WTC11 (cell line): Measurements from ENCODE around the gene GNAS-AS1. TPM values are rescaled to one million over a fixed set of nuclear protein-coding genes. Genes with fewer than 3 reads are reported as not detected.

Experiments used
- ATAC-seq: fragments of 200-7000 bp; cut with Tn5 transposase; 2 replicates; pipeline ENCODE4 v1.10.0; 2021; ENCODE audit warnings: mild to moderate bottlenecking, moderate library complexity
- CTCF ChIA-PET: fragments of 300-600 bp; sonication (Branson Sonifier 250); formaldehyde crosslinking; loops from one replicate; lab custom pipeline; 2021; ENCODE audit warnings: antibody characterized with exemption; lab: Charles Lee
- POLR2A ChIA-PET: fragments of 350-600 bp; sonication (Branson Sonifier 250); formaldehyde crosslinking; loops from one replicate; lab custom pipeline; 2021; ENCODE audit warnings: antibody characterized with exemption; lab: Charles Lee
- DNase-seq: peaks from one replicate; pipeline ENCODE4 v3.0.0; 2021; ENCODE audit warnings: low spot score
- H3K27ac Mint-ChIP-seq: 2 replicates; pipeline ENCODE4 v1.8.0; 2021; ENCODE audit warnings: mixed read lengths
- H3K27me3 Mint-ChIP-seq: 2 replicates; pipeline ENCODE4 v1.8.0; 2021; ENCODE audit warnings: low read depth, mild to moderate bottlenecking, moderate library complexity, mixed read lengths
- H3K36me3 Mint-ChIP-seq: 2 replicates; pipeline ENCODE4 v1.8.0; 2021; ENCODE audit warnings: mixed read lengths
- H3K4me1 Mint-ChIP-seq: 2 replicates; pipeline ENCODE4 v1.8.0; 2022; ENCODE audit warnings: mixed read lengths
- H3K4me3 Mint-ChIP-seq: 2 replicates; pipeline ENCODE4 v1.8.0; 2021; ENCODE audit warnings: mild to moderate bottlenecking, moderate library complexity, mixed read lengths
- H3K9me3 Mint-ChIP-seq: 2 replicates; pipeline ENCODE4 v1.8.0; 2021; ENCODE audit warnings: mixed read lengths
- E2F1 ChIP-seq: sonication (generic); formaldehyde crosslinking; IDR thresholded peaks from 2 replicates; pipeline ENCODE4 v1.8.0; 2022; ENCODE audit warnings: mild to moderate bottlenecking, missing genetic modification reagents
- ELF4 ChIP-seq: sonication (generic); formaldehyde crosslinking; IDR thresholded peaks from 2 replicates; pipeline ENCODE4 v1.8.1; 2022; ENCODE audit warnings: low read depth, mild to moderate bottlenecking, moderate library complexity, missing genetic modification reagents
- EMX1 ChIP-seq: fragments of 250-450 bp; sonication (Bioruptor Pico); IDR thresholded peaks from 2 replicates; pipeline ENCODE4 v1.8.0; 2021; ENCODE audit warnings: mild to moderate bottlenecking
- FOXJ3 ChIP-seq: sonication (generic); formaldehyde crosslinking; IDR thresholded peaks from 2 replicates; pipeline ENCODE4 v1.9.0; 2021; ENCODE audit warnings: missing genetic modification reagents, mild to moderate bottlenecking, borderline replicate concordance
- KAT7 ChIP-seq: sonication (generic); formaldehyde crosslinking; IDR thresholded peaks from 2 replicates; pipeline ENCODE4 v1.8.1; 2023; ENCODE audit warnings: missing genetic modification reagents, mild to moderate bottlenecking, borderline replicate concordance
- MLX ChIP-seq: sonication (generic); formaldehyde crosslinking; IDR thresholded peaks from 2 replicates; pipeline ENCODE4 v1.8.1; 2023; ENCODE audit warnings: mild to moderate bottlenecking, missing genetic modification reagents, moderate library complexity
- NFE2L1 ChIP-seq: sonication (generic); formaldehyde crosslinking; IDR thresholded peaks from 2 replicates; pipeline ENCODE4 v1.8.1; 2023; ENCODE audit warnings: missing genetic modification reagents
- RORB ChIP-seq: fragments of 250-450 bp; sonication (Bioruptor Pico); IDR thresholded peaks from 2 replicates; pipeline ENCODE4 v1.9.0; 2021; ENCODE audit warnings: mild to moderate bottlenecking
- SMAD3 ChIP-seq: sonication (generic); formaldehyde crosslinking; IDR thresholded peaks from 2 replicates; pipeline ENCODE4 v1.8.0; 2022; ENCODE audit warnings: missing genetic modification reagents, mild to moderate bottlenecking, borderline replicate concordance
- SMAD4 ChIP-seq: sonication (generic); formaldehyde crosslinking; IDR thresholded peaks from 2 replicates; pipeline ENCODE4 v1.8.0; 2022; ENCODE audit warnings: mild to moderate bottlenecking, missing genetic modification reagents
- TEAD1 ChIP-seq: sonication (generic); formaldehyde crosslinking; IDR thresholded peaks from 2 replicates; pipeline ENCODE4 v1.8.0; 2022; ENCODE audit warnings: mild to moderate bottlenecking, missing genetic modification reagents
- TEAD4 ChIP-seq: sonication (generic); formaldehyde crosslinking; IDR thresholded peaks from 2 replicates; pipeline ENCODE4 v1.8.0; 2022; ENCODE audit warnings: mild to moderate bottlenecking, missing genetic modification reagents
- ZMAT4 ChIP-seq: fragments of 250-450 bp; sonication (Bioruptor Pico); IDR thresholded peaks from 2 replicates; pipeline ENCODE4 v1.9.0; 2021; ENCODE audit warnings: mild to moderate bottlenecking
- ZNF121 ChIP-seq: sonication (generic); formaldehyde crosslinking; IDR thresholded peaks from 2 replicates; pipeline ENCODE4 v1.8.0; 2023; ENCODE audit warnings: missing genetic modification reagents
- ZNF232 ChIP-seq: sonication (generic); formaldehyde crosslinking; IDR thresholded peaks from 2 replicates; pipeline ENCODE4 v1.8.0; 2022; ENCODE audit warnings: mild to moderate bottlenecking, missing genetic modification reagents
- ZNF396 ChIP-seq: fragments of 250-450 bp; sonication (Bioruptor Pico); IDR thresholded peaks from 2 replicates; pipeline ENCODE4 v1.8.0; 2021; ENCODE audit warnings: mild to moderate bottlenecking, moderate library complexity, borderline replicate concordance
- ZNF423 ChIP-seq: fragments of 250-450 bp; sonication (Bioruptor Pico); IDR thresholded peaks from 2 replicates; pipeline ENCODE4 v2.1.2; 2022; ENCODE audit warnings: mild to moderate bottlenecking, moderate library complexity
- total RNA-seq: library from RNA; stranded (reverse); gene quantifications from 3 replicates; pipeline ENCODE4 v1.2.3, GENCODE V29; 2021
- TF ChIP-seq, protein P1 (sequence below): sonication (generic); formaldehyde crosslinking; IDR thresholded peaks from 2 replicates; pipeline ENCODE4 v1.8.0; 2023; ENCODE audit warnings: mild to moderate bottlenecking, missing genetic modification reagents
- TF ChIP-seq, protein P2 (sequence below): fragments of 250-450 bp; sonication (Bioruptor Pico); IDR thresholded peaks from 2 replicates; pipeline ENCODE4 v1.9.0; 2021; ENCODE audit warnings: moderate library complexity, mild to moderate bottlenecking, inconsistent platforms, borderline replicate concordance
- TF ChIP-seq, protein P3 (sequence below): sonication (generic); formaldehyde crosslinking; IDR thresholded peaks from 2 replicates; pipeline ENCODE4 v1.8.1; 2022; ENCODE audit warnings: low read depth, mild to moderate bottlenecking, moderate library complexity, missing genetic modification reagents, borderline replicate concordance
- TF ChIP-seq, protein P4 (sequence below): fragments of 200-600 bp; IDR thresholded peaks from 2 replicates; pipeline ENCODE4 v1.8.0; 2022; ENCODE audit warnings: antibody characterized with exemption

Gene GNAS-AS1
- total RNA-seq, 1 experiment from 2014 or later, result 12.2 TPM

GRCh38 chr20:58865843-58866242 lies 15.1 kb upstream of the GNAS-AS1 start (continued):
- TF ChIP-seq, protein P1, sequence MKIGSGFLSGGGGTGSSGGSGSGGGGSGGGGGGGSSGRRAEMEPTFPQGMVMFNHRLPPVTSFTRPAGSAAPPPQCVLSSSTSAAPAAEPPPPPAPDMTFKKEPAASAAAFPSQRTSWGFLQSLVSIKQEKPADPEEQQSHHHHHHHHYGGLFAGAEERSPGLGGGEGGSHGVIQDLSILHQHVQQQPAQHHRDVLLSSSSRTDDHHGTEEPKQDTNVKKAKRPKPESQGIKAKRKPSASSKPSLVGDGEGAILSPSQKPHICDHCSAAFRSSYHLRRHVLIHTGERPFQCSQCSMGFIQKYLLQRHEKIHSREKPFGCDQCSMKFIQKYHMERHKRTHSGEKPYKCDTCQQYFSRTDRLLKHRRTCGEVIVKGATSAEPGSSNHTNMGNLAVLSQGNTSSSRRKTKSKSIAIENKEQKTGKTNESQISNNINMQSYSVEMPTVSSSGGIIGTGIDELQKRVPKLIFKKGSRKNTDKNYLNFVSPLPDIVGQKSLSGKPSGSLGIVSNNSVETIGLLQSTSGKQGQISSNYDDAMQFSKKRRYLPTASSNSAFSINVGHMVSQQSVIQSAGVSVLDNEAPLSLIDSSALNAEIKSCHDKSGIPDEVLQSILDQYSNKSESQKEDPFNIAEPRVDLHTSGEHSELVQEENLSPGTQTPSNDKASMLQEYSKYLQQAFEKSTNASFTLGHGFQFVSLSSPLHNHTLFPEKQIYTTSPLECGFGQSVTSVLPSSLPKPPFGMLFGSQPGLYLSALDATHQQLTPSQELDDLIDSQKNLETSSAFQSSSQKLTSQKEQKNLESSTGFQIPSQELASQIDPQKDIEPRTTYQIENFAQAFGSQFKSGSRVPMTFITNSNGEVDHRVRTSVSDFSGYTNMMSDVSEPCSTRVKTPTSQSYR, result no peak
- no peak for TF ChIP-seq TEAD4 (CRISPR knock-in tag)

GRCh38 chr20:58864346-58864745 lies 13.6 kb upstream of the GNAS-AS1 start:
- Mint-ChIP-seq H3K36me3 (peaks cover 7% of the 10 kb centered on the region; the same call in 1 of the 2 replicates), H3K27ac (no peak overlapping the region), H3K9me3 (no peaks in the 10 kb centered on the region), H3K4me3 (no peak overlapping the region), H3K4me1 (peaks cover 9% of the 10 kb centered on the region), H3K27me3 (no peaks in the 10 kb centered on the region)
- POLR2A ChIA-PET, result no interaction called here
- no peak for ATAC-seq
- DNase-seq, result no peak
- TF ChIP-seq ZNF423 (CRISPR knock-in tag), result no peak
- no peak for TF ChIP-seq RORB
- no peak for TF ChIP-seq ZNF121 (CRISPR knock-in tag)
- no peak for TF ChIP-seq FOXJ3
- TF ChIP-seq E2F1, result no peak
- TF ChIP-seq ELF4, result no peak
- no peak for TF ChIP-seq KAT7 (CRISPR knock-in tag)
- TF ChIP-seq, protein P2, sequence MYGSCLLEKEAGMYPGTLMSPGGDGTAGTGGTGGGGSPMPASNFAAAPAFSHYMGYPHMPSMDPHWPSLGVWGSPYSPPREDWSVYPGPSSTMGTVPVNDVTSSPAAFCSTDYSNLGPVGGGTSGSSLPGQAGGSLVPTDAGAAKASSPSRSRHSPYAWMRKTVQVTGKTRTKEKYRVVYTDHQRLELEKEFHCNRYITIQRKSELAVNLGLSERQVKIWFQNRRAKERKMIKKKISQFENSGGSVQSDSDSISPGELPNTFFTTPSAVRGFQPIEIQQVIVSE (CRISPR knock-in tag), result no peak
- TF ChIP-seq NFE2L1 (CRISPR knock-in tag), result no peak
- TF ChIP-seq, protein P3, sequence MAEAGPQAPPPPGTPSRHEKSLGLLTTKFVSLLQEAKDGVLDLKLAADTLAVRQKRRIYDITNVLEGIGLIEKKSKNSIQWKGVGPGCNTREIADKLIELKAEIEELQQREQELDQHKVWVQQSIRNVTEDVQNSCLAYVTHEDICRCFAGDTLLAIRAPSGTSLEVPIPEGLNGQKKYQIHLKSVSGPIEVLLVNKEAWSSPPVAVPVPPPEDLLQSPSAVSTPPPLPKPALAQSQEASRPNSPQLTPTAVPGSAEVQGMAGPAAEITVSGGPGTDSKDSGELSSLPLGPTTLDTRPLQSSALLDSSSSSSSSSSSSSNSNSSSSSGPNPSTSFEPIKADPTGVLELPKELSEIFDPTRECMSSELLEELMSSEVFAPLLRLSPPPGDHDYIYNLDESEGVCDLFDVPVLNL (CRISPR knock-in tag), result no peak
- TF ChIP-seq SMAD4 (CRISPR knock-in tag), result no peak
- no peak for TF ChIP-seq EMX1
- no peak for TF ChIP-seq SMAD3 (CRISPR knock-in tag)
- TF ChIP-seq, protein P4, sequence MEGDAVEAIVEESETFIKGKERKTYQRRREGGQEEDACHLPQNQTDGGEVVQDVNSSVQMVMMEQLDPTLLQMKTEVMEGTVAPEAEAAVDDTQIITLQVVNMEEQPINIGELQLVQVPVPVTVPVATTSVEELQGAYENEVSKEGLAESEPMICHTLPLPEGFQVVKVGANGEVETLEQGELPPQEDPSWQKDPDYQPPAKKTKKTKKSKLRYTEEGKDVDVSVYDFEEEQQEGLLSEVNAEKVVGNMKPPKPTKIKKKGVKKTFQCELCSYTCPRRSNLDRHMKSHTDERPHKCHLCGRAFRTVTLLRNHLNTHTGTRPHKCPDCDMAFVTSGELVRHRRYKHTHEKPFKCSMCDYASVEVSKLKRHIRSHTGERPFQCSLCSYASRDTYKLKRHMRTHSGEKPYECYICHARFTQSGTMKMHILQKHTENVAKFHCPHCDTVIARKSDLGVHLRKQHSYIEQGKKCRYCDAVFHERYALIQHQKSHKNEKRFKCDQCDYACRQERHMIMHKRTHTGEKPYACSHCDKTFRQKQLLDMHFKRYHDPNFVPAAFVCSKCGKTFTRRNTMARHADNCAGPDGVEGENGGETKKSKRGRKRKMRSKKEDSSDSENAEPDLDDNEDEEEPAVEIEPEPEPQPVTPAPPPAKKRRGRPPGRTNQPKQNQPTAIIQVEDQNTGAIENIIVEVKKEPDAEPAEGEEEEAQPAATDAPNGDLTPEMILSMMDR, result no peak
- TF ChIP-seq, all 79 proteins: peak for 0
- CTCF ChIA-PET, result interaction anchor here (1.0 kb wide), 1 partner anchor 357 kb away, joined by 3 read pairs; no protein-coding TSS in a partner anchor

GRCh38 chr20:58863044-58863790 lies 12.5 kb upstream of the GNAS-AS1 start:
- no peak for DNase-seq
- peaks cover 7% of the 10 kb centered on the region; the same call in 1 of the 2 replicates for H3K36me3 Mint-ChIP-seq
- CTCF ChIA-PET, result interaction anchor here (0.6 to 1.8 kb wide), 3 partner anchors 11 to 381 kb away, joined by 3 to 5 read pairs (median 5); partner anchors contain the start of gene GNAS
- TF ChIP-seq ZNF232 (CRISPR knock-in tag) (no peak), TEAD1 (no peak), MLX (CRISPR knock-in tag) (no peak), ZMAT4 (no peak), ZNF423 (CRISPR knock-in tag) (no peak), ZNF396 (CRISPR knock-in tag) (no peak)
- POLR2A ChIA-PET, result no interaction called here
- no peak overlapping the region for H3K4me3 Mint-ChIP-seq
- no peaks in the 10 kb centered on the region for H3K9me3 Mint-ChIP-seq
- no peak overlapping the region for H3K27ac Mint-ChIP-seq
- H3K4me1 Mint-ChIP-seq, result no peaks in the 10 kb centered on the region
- H3K27me3 Mint-ChIP-seq, result no peaks in the 10 kb centered on the region
- ATAC-seq, result no peak
